Putamen (tissue), 1 donor: Measurements from ENCODE around the gene UMODL1.

ENCODE experiments used
- DNase-seq: peaks from one replicate; pipeline ENCODE4 v3.0.0-alpha.2; 2016; ENCODE audit warnings: low spot score

UMODL1 gene

GRCh38 chr21:42071146-42071737 is at the start of gene UMODL1:
TSS of gene UMODL1 (plus strand) at chr21:42071317. CDS start at chr21:42071317, 0 bp downstream.
- DNase-seq = no peak

GRCh38 chr21:42021371-42022090 is 49.6 kb upstream of the UMODL1 start:
- peak; percentile 16 for DNase-seq

GRCh38 chr21:42022091-42022430 is 49.1 kb upstream of the UMODL1 start:
- DNase-seq = no peak

GRCh38 chr21:42022906-42023305 is 48.2 kb upstream of the UMODL1 start:
- no peak for DNase-seq

- no peak for DNase-seq
Measured at GRCh38 chr21:42025376-42026081, 45.6 kb upstream of the UMODL1 start.

- DNase-seq = no peak
Measured at GRCh38 chr21:42026082-42026435, 45.1 kb upstream of the UMODL1 start.

GRCh38 chr21:42027085-42027821 is 43.9 kb upstream of the UMODL1 start:
- DNase-seq = no peak

GRCh38 chr21:42027822-42028765 is 43.0 kb upstream of the UMODL1 start:
- no peak for DNase-seq

- DNase-seq = no peak
Measured at GRCh38 chr21:42028766-42029425, 42.2 kb upstream of the UMODL1 start.

- DNase-seq = no peak
Measured at GRCh38 chr21:42030311-42030710, 40.8 kb upstream of the UMODL1 start.

- DNase-seq = no peak
Measured at GRCh38 chr21:42031241-42031640, 39.9 kb upstream of the UMODL1 start.

- DNase-seq = no peak
Measured at GRCh38 chr21:42031816-42032215, 39.3 kb upstream of the UMODL1 start.

- no peak for DNase-seq
Measured at GRCh38 chr21:42032266-42032665, 38.9 kb upstream of the UMODL1 start.

GRCh38 chr21:42032968-42033367 is 38.1 kb upstream of the UMODL1 start:
- DNase-seq = no peak

GRCh38 chr21:42036313-42036712 is 34.8 kb upstream of the UMODL1 start:
- no peak for DNase-seq

- no peak for DNase-seq
Measured at GRCh38 chr21:42037516-42037915, 33.6 kb upstream of the UMODL1 start.

GRCh38 chr21:42037943-42038342 is 33.2 kb upstream of the UMODL1 start:
- DNase-seq = no peak

- DNase-seq = no peak
Measured at GRCh38 chr21:42038393-42038792, 32.7 kb upstream of the UMODL1 start.

GRCh38 chr21:42038826-42039425 is 32.2 kb upstream of the UMODL1 start:
- no peak for DNase-seq

- no peak for DNase-seq
Measured at GRCh38 chr21:42039470-42039901, 31.6 kb upstream of the UMODL1 start.
